HCT116 (cell line): ENCODE results near the gene VEGFA.
A peak's percentile ranks its signal among the peaks of the same experiment; 100 is the strongest.

Experiments
- CBX3 ChIP-seq: IDR thresholded peaks from 2 replicates; pipeline ENCODE4 v1.6.1; 2012; ENCODE audit warnings: low read depth
- EZH2 ChIP-seq: fragments of 200-600 bp; sonication (generic); IDR thresholded peaks from 2 replicates; pipeline ENCODE4 v1.6.1; 2017; ENCODE audit warnings: antibody characterized with exemption, mixed run types
- EZH2phosphoT487 ChIP-seq: fragments of 200-600 bp; IDR thresholded peaks from 2 replicates; pipeline ENCODE4 v1.6.1; 2018; ENCODE audit warnings: antibody characterized with exemption, borderline replicate concordance
- FOSL1 ChIP-seq: IDR thresholded peaks from 2 replicates; pipeline ENCODE4 v1.6.1; 2012; ENCODE audit warnings: low read depth
- POLR2A ChIP-seq: IDR thresholded peaks from 2 replicates; pipeline ENCODE4 v1.7.0; 2011; ENCODE audit warnings: borderline replicate concordance; ENCODE audit not compliant: insufficient read depth, insufficient read length; ENCODE audit errors: extremely low read depth
- POLR2AphosphoS5 ChIP-seq: IDR thresholded peaks from 2 replicates; pipeline ENCODE4 v1.6.1; 2011; ENCODE audit warnings: mild to moderate bottlenecking, low read depth, low read length, moderate library complexity
- RAD21 ChIP-seq: IDR thresholded peaks from 2 replicates; pipeline ENCODE4 v1.6.1; 2012; ENCODE audit warnings: low read depth, mild to moderate bottlenecking
- SIN3A ChIP-seq: IDR thresholded peaks from 2 replicates; pipeline ENCODE4 v1.6.1; 2012; ENCODE audit warnings: low read depth
- TCF7L2 ChIP-seq: IDR thresholded peaks from 2 replicates; pipeline ENCODE4 v1.7.0; 2011; ENCODE audit warnings: borderline replicate concordance, inconsistent platforms; ENCODE audit not compliant: insufficient read depth, insufficient read length; ENCODE audit errors: extremely low read depth
- YY1 ChIP-seq: IDR thresholded peaks from 2 replicates; pipeline ENCODE4 v1.6.1; 2011; ENCODE audit warnings: low read length, low read depth, moderate library complexity, mild to moderate bottlenecking; ENCODE audit not compliant: insufficient replicate concordance; ENCODE audit errors: extremely low read depth
- ZNF274 ChIP-seq: fragments of 200-500 bp; sonication (Bioruptor generic); IDR thresholded peaks from 2 replicates; pipeline ENCODE4 v1.6.1; 2014; ENCODE audit warnings: mild to moderate bottlenecking, low read depth, low read length, inconsistent platforms
- TF ChIP-seq, protein P1 (sequence below): IDR thresholded peaks from 2 replicates; pipeline ENCODE4 v1.6.1; 2012
- TF ChIP-seq, protein P2 (sequence below), 3 experiments: fragments of 200-600 bp in 1 of 3; sonication (generic) in 1 of 3; IDR thresholded peaks in 2 of 3; conservative IDR thresholded peaks in 1 of 3; 2 replicates each; pipeline ENCODE4 v1.5.1; 2012 to 2017; ENCODE audit warnings: low read depth in 2 of 3, low read length in 2 of 3, antibody characterized with exemption in 1 of 3, borderline replicate concordance in 1 of 3, control low read depth in 1 of 3, mild to moderate bottlenecking in 1 of 3, mixed read lengths in 1 of 3, mixed run types in 1 of 3, moderate library complexity in 1 of 3; ENCODE audit not compliant: insufficient read depth in 1 of 3
- TF ChIP-seq, protein P3 (sequence below): IDR thresholded peaks from 2 replicates; pipeline ENCODE4 v1.6.1; 2012

DNA sequence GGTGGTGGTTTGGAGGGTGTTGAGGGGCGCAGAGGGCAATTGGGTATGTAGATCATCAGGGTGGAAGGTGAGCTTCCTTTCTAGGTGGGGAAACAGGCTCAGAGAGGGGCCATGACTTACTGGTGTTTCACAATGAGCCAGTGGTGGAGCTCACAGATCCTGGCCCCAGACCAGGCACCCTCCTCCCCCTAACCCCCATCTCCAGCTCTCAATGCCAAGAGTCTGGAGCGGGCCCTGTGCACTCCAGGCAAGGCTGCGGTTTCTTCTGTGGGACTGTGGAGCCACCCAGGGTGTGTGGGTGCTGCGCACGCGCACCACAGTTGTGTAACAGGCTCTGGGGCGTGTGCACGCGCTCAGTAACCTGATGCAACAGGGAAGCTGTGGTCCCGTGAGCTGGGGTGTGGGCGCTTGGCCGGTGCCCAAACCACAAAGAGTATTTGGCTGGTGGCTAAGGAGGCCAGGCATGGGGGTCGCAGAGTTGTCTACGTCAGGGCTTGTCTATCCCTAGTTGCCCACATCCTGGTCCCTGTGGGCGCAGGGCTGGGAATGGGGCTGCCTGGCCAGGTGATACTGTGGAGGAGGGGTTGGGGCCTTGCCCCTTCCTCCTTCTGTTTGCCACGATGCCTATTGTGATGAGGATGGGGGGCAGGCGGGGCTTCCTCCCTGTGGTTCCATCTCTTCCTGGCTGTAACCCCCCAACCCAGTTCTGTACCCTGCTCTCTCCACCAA, 44.9 kb upstream of the VEGFA start:
- TF ChIP-seq POLR2A = no peak
- TF ChIP-seq, protein P1, sequence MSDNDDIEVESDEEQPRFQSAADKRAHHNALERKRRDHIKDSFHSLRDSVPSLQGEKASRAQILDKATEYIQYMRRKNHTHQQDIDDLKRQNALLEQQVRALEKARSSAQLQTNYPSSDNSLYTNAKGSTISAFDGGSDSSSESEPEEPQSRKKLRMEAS = peak; percentile 77
- TF ChIP-seq, protein P2, sequence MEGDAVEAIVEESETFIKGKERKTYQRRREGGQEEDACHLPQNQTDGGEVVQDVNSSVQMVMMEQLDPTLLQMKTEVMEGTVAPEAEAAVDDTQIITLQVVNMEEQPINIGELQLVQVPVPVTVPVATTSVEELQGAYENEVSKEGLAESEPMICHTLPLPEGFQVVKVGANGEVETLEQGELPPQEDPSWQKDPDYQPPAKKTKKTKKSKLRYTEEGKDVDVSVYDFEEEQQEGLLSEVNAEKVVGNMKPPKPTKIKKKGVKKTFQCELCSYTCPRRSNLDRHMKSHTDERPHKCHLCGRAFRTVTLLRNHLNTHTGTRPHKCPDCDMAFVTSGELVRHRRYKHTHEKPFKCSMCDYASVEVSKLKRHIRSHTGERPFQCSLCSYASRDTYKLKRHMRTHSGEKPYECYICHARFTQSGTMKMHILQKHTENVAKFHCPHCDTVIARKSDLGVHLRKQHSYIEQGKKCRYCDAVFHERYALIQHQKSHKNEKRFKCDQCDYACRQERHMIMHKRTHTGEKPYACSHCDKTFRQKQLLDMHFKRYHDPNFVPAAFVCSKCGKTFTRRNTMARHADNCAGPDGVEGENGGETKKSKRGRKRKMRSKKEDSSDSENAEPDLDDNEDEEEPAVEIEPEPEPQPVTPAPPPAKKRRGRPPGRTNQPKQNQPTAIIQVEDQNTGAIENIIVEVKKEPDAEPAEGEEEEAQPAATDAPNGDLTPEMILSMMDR (IDR thresholded peaks at IDR 0.05 in 2 of 3, conservative IDR thresholded peaks at IDR 0.05 in 1 of 3; ENCODE audit: borderline replicate concordance in 1 of 3, insufficient read depth in 1 of 3, low read depth in 2 of 3, low read length in 2 of 3) = no peak
- TF ChIP-seq EZH2 = no peak
- 0 out of 2 replicates have a peak, but pooled peaks have one; percentile 36 for TF ChIP-seq POLR2AphosphoS5
- TF ChIP-seq RAD21 = peak; percentile 11; the same call in 1 of the 2 replicates
- TF ChIP-seq, protein P3, sequence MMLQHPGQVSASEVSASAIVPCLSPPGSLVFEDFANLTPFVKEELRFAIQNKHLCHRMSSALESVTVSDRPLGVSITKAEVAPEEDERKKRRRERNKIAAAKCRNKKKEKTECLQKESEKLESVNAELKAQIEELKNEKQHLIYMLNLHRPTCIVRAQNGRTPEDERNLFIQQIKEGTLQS = no peak
- TF ChIP-seq TCF7L2 = no peak
- TF ChIP-seq ZNF274 = no peak
- TF ChIP-seq FOSL1 = no peak
- no peak for TF ChIP-seq YY1
- no peak; the same call in 1 of the 2 replicates for TF ChIP-seq CBX3
- TF ChIP-seq EZH2phosphoT487 = no peak
- no peak for TF ChIP-seq SIN3A
